Esophagus squamous epithelium (tissue), 4 donors: ENCODE measurements around the gene PRKAA1.

Source experiments
- CTCF ChIP-seq, 6 experiments: fragments of 450-650 bp in 4 of 6; fragments of 200-600 bp in 2 of 6; sonication (generic) in 2 of 6; IDR thresholded peaks; one replicate each; pipeline ENCODE4 v1.5.1; 2016 to 2019; ENCODE audit warnings: antibody characterized with exemption in 6 of 6, mild to moderate bottlenecking in 4 of 6, moderate library complexity in 4 of 6
- POLR2A ChIP-seq, 4 donors: fragments of 450-650 bp; IDR thresholded peaks; one replicate each; pipeline ENCODE4 v1.6.1; 2017; ENCODE audit warnings: antibody characterized with exemption in 4 of 4, mild to moderate bottlenecking in 4 of 4, moderate library complexity in 3 of 4

GRCh38 chr5:40828021-40828631, 30.0 kb upstream of the PRKAA1 start:
- no peak for TF ChIP-seq CTCF (IDR thresholded peaks at IDR 0.05)
- no peak for TF ChIP-seq POLR2A (IDR thresholded peaks at IDR 0.05)
